BE2C (cell line): Measurements from ENCODE around the gene GALNT17.

Experiments
- DNase-seq: peaks from one replicate; pipeline ENCODE4 v3.0.0-alpha.2; 2020
- H3K27me3 ChIP-seq: fragments of 250-450 bp; sonication (Bioruptor Pico); 2 replicates; pipeline ENCODE4 v1.5.1; 2020; ENCODE audit warnings: mild to moderate bottlenecking
- H3K36me3 ChIP-seq: fragments of 250-450 bp; sonication (Bioruptor Pico); 2 replicates; pipeline ENCODE4 v1.5.1; 2020; ENCODE audit warnings: mild to moderate bottlenecking
- H3K4me1 ChIP-seq: fragments of 250-450 bp; sonication (Bioruptor Pico); 2 replicates; pipeline ENCODE4 v1.5.1; 2020
- H3K4me3 ChIP-seq: 2 replicates; pipeline ENCODE4 v1.5.1; 2011; ENCODE audit warnings: low read depth, low read length
- H3K9me3 ChIP-seq: fragments of 250-450 bp; sonication (Bioruptor Pico); 2 replicates; pipeline ENCODE4 v1.5.1; 2020
- CTCF ChIP-seq: IDR thresholded peaks from 2 replicates; pipeline ENCODE4 v1.5.1; 2012; ENCODE audit warnings: mild to moderate bottlenecking, low read depth, low read length

GALNT17 gene

GRCh38 chr7:71145906-71146901 is 14.3 kb downstream of the GALNT17 start:
- Histone ChIP-seq H3K4me1 (no peaks in the 10 kb centered on the region), H3K36me3 (no peaks in the 10 kb centered on the region), H3K9me3 (no peaks in the 10 kb centered on the region), H3K27me3 (no peaks in the 10 kb centered on the region), H3K4me3 (no peak overlapping the region)
- no peak for DNase-seq
- no peak for TF ChIP-seq CTCF

GRCh38 chr7:71148098-71148497 is 16.2 kb downstream of the GALNT17 start:
- Histone ChIP-seq H3K36me3 (no peaks in the 10 kb centered on the region), H3K4me3 (no peak overlapping the region), H3K4me1 (no peaks in the 10 kb centered on the region), H3K9me3 (no peaks in the 10 kb centered on the region), H3K27me3 (no peaks in the 10 kb centered on the region)
- no peak for TF ChIP-seq CTCF
- no peak for DNase-seq

- no peak for DNase-seq
- no peaks in the 10 kb centered on the region for H3K9me3 ChIP-seq
- no peak overlapping the region for H3K4me3 ChIP-seq
- H3K36me3 ChIP-seq = no peaks in the 10 kb centered on the region
- no peak for TF ChIP-seq CTCF
- H3K27me3 ChIP-seq = no peaks in the 10 kb centered on the region
- no peaks in the 10 kb centered on the region for H3K4me1 ChIP-seq
Measured at GRCh38 chr7:71155236-71155635, 23.3 kb downstream of the GALNT17 start.

- Histone ChIP-seq H3K4me3 (no peak overlapping the region), H3K4me1 (no peaks in the 10 kb centered on the region), H3K9me3 (no peaks in the 10 kb centered on the region), H3K27me3 (no peaks in the 10 kb centered on the region), H3K36me3 (no peaks in the 10 kb centered on the region)
- no peak for TF ChIP-seq CTCF
- DNase-seq = no peak
Measured at GRCh38 chr7:71157757-71158156, 25.8 kb downstream of the GALNT17 start.

GRCh38 chr7:71165708-71166107 is 33.8 kb downstream of the GALNT17 start:
- Histone ChIP-seq H3K4me3 (no peak overlapping the region), H3K9me3 (no peaks in the 10 kb centered on the region), H3K27me3 (no peaks in the 10 kb centered on the region), H3K4me1 (no peaks in the 10 kb centered on the region), H3K36me3 (no peaks in the 10 kb centered on the region)
- TF ChIP-seq CTCF = no peak
- DNase-seq = no peak

GRCh38 chr7:71171476-71171875 is 39.5 kb downstream of the GALNT17 start:
- Histone ChIP-seq H3K4me1 (no peaks in the 10 kb centered on the region), H3K9me3 (no peaks in the 10 kb centered on the region), H3K36me3 (no peaks in the 10 kb centered on the region), H3K27me3 (no peaks in the 10 kb centered on the region), H3K4me3 (no peak overlapping the region)
- no peak for DNase-seq
- TF ChIP-seq CTCF = no peak
